TTC549 (cell line): Measurements from ENCODE around the gene UGT3A1.
"Not testable (repeated sequence)": the region's sequence is repeated elsewhere in the genome, so short reads cannot be mapped to it uniquely, and the experiment has no call there.

Source experiments
- FAIRE-seq: peaks from 2 replicates; lab custom pipeline; 2012; peaks lifted over from hg19 to GRCh38; lab: Jason Lieb, UNC

Gene UGT3A1

GRCh38 chr5:35990941-35991611, at the start of gene UGT3A1:
TSS of gene UGT3A1 (minus strand) at chr5:35991390. CDS start at chr5:35991240, 150 bp downstream.
- no peak for FAIRE-seq

DNA sequence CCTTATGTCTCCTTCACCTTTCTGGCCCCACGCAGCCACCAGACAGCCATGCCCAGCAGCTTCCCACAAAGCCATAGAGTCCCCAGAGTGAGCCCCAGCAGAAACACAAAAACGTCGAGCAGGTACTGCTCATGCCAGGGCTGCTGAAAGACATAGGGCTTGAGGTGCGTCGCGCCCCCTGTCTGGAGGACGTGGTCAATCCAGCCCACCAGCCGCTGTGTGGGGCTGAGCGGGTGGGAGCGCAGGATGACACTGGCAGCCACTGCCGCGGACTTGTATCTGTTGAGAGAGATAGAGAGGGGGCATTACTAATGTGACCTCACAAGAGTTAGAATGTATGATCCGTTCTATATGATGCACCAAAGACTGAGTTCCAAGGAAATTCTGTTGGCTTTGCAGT, 44.5 kb upstream of the UGT3A1 start:
- FAIRE-seq = no peak

GRCh38 chr5:36034536-36035134, 43.4 kb upstream of the UGT3A1 start:
- FAIRE-seq = not testable (repeated sequence)

DNA sequence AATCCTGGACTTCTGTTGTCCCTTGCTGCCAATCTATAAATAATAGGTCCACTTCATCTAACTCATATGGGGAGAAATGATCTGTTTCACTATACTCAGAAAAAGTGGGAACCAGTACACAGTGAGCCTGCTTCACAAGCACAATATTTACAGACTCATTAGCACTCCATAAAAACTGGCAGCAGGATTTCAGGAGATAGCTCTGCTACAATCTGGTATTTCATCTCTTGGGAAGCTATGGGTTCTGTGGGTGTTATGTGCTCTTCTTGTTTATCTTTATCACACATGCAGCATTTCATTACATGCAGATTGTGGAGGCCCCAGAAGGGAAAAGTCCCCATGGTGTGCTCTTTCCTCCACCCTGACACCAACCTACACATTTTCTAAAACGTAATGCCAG, 42.3 kb upstream of the UGT3A1 start:
- FAIRE-seq = no peak

GRCh38 chr5:36033047-36033446, 41.9 kb upstream of the UGT3A1 start:
- no peak for FAIRE-seq

GRCh38 chr5:36031223-36031622, 40.0 kb upstream of the UGT3A1 start:
- no peak for FAIRE-seq

GRCh38 chr5:36029914-36030313, 38.7 kb upstream of the UGT3A1 start:
- FAIRE-seq = no peak

GRCh38 chr5:36028816-36029465, 37.8 kb upstream of the UGT3A1 start:
- FAIRE-seq = no peak

GRCh38 chr5:36027711-36028110, 36.5 kb upstream of the UGT3A1 start:
- no peak for FAIRE-seq

GRCh38 chr5:36026706-36027465, 35.7 kb upstream of the UGT3A1 start:
- no peak for FAIRE-seq

GRCh38 chr5:36022246-36022645, 31.1 kb upstream of the UGT3A1 start:
- not testable (repeated sequence) for FAIRE-seq

GRCh38 chr5:36019584-36019983, 28.4 kb upstream of the UGT3A1 start:
- FAIRE-seq = not testable (repeated sequence)

GRCh38 chr5:36017622-36018021, 26.4 kb upstream of the UGT3A1 start:
- FAIRE-seq = no peak

DNA sequence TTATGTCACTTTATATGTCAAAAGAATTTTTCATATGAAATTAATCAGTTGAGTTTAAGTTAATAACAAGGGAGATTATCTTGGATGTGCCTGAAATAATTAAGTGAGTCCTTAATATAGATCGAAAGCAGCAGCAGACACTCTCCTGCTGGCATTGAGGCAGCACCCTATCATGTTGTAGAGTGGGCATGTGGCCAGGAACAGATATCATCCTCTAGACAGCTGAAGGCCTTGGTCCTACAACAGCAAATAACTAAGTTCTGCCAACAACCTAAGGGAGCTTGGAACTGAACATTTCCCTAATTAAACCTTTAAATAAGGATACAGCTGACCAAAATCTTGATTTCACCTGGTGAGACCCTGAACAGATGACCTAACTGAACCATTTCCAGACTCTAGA, 25.8 kb upstream of the UGT3A1 start:
- no peak for FAIRE-seq

GRCh38 chr5:36013182-36013581, 22.0 kb upstream of the UGT3A1 start:
- no peak for FAIRE-seq

GRCh38 chr5:36009698-36010097, 18.5 kb upstream of the UGT3A1 start:
- no peak for FAIRE-seq

DNA sequence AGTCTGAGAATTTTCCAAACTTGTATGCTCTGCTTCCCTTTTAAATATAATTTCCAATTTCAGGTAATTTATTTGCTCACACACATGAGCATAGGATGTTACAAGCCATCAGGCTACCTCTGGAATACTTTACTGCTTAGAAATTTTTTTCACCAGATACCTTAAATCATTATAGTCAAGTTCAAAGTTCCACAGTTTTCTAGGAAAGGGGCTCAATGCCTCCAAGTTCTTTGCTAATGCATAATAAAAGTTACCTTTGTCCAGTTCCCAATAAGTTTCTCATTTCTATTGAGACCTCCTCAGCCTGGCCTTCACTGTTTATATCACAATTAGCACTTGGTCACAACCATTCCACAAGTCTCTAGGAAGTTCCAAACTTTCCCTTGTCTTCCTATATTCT, 16.2 kb upstream of the UGT3A1 start:
- no peak for FAIRE-seq

DNA sequence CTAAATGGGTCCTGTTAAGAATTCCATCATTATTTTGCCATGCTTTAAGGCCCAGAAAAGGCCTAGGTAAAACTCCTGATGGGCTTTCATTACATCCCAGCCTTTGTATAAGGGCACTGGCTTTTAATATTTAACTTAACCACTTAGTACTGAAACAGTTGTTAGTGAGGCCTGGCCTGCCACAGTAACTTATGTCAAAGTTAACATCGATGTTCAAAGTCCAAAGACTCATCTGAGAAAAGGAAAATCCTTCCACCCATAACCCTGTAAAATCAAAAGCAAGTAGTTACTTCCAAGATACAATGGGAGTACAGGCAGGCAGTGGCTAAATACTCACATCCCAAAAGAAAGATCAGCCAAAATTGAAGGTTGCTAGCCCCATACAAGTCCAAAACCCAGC, 15.0 kb upstream of the UGT3A1 start:
- FAIRE-seq = no peak

DNA sequence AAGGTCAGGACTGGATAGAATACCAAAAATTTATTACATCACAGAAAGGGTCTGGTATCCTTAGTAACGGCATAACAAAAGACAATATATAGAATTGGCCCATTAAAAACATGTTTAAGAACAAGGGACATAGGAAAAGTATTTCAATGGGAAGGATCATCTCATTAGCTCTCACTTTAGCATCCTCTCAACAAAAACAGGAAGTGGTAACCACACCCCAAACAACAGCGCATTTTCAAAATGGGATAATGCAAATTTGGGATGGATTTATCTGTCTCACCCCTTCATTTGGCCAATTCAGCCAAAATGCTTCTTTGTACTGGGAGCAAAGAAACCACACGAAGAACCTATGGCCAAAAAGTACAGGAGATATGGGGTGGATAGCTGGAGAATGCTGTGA, 9.8 kb upstream of the UGT3A1 start:
- no peak for FAIRE-seq

- no peak for FAIRE-seq
Observed at GRCh38 chr5:35999547-35999946, 8.4 kb upstream of the UGT3A1 start.

- no peak for FAIRE-seq
Observed at GRCh38 chr5:35996076-35996475, 4.9 kb upstream of the UGT3A1 start.

GRCh38 chr5:35990520-35990919, 670 bp downstream of the UGT3A1 start:
- no peak for FAIRE-seq

GRCh38 chr5:35988529-35988928, 2.7 kb downstream of the UGT3A1 start:
- no peak for FAIRE-seq
